ENCODE measurements around the gene SLC9A9. TPM values are rescaled to one million over a fixed set of nuclear protein-coding genes. Genes with fewer than 3 reads are reported as not detected.

The SLC9A9 gene
- total RNA-seq, 2 donors from 2014 or later: 23.6 to 31.0 TPM

DNA sequence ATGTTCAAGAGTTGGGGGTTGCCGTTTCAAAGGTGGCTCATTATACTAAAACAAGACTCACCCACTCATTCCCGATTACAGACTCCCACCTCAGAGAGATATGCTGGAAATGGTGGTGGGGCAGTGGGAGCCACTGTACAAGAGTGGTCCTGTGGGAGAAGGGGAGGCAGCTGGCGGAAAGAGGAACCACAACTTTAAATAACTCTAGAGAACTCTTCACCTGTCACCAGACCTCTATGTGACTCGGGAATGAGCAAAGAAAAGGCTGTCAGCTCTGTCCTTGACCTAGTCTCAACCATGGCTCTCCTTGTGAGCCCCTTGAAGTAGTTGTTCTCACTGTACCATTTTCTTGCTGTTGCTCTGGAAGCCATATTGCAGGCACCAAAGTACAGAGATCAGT is 434.9 kb downstream of the SLC9A9 start:
- Histone ChIP-seq H3K36me3 (no peaks in the 10 kb centered on the region), H3K9me3 (no peaks in the 10 kb centered on the region), H3K4me3 (no peak overlapping the region), H3K4me1 (replicated peaks) (no peaks in the 10 kb centered on the region), H3K27me3 (replicated peaks; ENCODE audit: insufficient read depth) (no peaks in the 10 kb centered on the region), H3K27ac (no peak overlapping the region)
- DNase-seq (ENCODE audit: low spot score): no peak
- WGBS: 89% methylated on average over 4 of the region's 4 CpGs
- intact Hi-C loops (cut with DNase I): no loop called here
- no peak for TF ChIP-seq POLR2A (IDR thresholded peaks at IDR 0.05)
- TF ChIP-seq, protein P1, sequence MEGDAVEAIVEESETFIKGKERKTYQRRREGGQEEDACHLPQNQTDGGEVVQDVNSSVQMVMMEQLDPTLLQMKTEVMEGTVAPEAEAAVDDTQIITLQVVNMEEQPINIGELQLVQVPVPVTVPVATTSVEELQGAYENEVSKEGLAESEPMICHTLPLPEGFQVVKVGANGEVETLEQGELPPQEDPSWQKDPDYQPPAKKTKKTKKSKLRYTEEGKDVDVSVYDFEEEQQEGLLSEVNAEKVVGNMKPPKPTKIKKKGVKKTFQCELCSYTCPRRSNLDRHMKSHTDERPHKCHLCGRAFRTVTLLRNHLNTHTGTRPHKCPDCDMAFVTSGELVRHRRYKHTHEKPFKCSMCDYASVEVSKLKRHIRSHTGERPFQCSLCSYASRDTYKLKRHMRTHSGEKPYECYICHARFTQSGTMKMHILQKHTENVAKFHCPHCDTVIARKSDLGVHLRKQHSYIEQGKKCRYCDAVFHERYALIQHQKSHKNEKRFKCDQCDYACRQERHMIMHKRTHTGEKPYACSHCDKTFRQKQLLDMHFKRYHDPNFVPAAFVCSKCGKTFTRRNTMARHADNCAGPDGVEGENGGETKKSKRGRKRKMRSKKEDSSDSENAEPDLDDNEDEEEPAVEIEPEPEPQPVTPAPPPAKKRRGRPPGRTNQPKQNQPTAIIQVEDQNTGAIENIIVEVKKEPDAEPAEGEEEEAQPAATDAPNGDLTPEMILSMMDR (IDR thresholded peaks at IDR 0.05): no peak

DNA sequence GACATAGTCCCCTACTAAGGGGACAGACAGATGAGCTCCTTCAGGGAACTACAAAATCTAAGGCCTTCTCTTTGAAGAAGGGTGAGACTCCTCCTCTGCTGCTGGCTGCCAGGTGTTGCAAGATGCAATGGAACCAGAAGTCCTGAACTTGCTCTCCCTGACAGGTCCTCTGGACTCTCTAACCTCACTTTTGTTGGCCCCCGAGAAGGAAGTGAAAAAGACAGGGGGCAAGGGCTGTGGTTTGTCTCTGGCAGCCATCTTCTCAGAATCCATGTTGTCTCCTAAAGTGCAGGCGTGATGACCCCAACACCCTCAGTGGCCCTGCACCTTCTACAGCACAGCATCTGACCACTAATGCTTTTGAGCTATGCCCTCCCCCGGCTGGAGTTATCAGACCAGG is 436.2 kb downstream of the SLC9A9 start:
- TF ChIP-seq, protein P1 (IDR thresholded peaks at IDR 0.05): no peak
- TF ChIP-seq POLR2A (IDR thresholded peaks at IDR 0.05) (no peak), POLR2AphosphoS5 (IDR thresholded peaks at IDR 0.05) (no peak)
- intact Hi-C loops (cut with DNase I): no loop called here
- DNase-seq (ENCODE audit: low spot score): no peak
- H3K9me3 ChIP-seq: no peaks in the 10 kb centered on the region
- H3K27me3 ChIP-seq (replicated peaks; ENCODE audit: insufficient read depth): no peaks in the 10 kb centered on the region
- H3K27ac ChIP-seq: no peak overlapping the region
- no peaks in the 10 kb centered on the region for H3K4me1 ChIP-seq (replicated peaks)
- H3K36me3 ChIP-seq: no peaks in the 10 kb centered on the region
- no peak overlapping the region for H3K4me3 ChIP-seq
- WGBS: 90% methylated on average over 3 of the region's 3 CpGs

DNA sequence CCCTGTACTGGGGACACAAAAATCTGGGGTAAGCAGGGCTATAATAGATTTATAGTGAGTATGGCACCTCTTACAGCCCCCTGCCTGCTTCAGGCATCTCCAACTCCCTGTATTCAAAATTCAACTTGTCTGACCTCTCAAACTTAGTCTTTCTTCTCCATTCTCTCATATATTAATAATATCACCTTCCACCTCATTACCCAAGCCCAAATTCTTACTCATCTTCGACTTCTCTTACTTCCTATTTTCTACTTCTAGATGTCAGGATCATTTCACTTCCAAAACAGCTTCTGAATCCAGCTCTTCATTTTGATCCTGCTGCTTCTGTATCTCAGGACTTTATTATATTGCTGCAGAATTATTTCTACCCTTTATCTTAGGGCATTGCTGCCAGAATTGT is 438.0 kb downstream of the SLC9A9 start:
- DNase-seq (ENCODE audit: low spot score): no peak
- Histone ChIP-seq H3K4me3 (no peak overlapping the region), H3K27ac (no peak overlapping the region), H3K4me1 (replicated peaks) (no peaks in the 10 kb centered on the region), H3K36me3 (no peaks in the 10 kb centered on the region), H3K27me3 (replicated peaks; ENCODE audit: insufficient read depth) (no peaks in the 10 kb centered on the region), H3K9me3 (no peaks in the 10 kb centered on the region)
- intact Hi-C loops (cut with DNase I): no loop called here
- no peak for TF ChIP-seq POLR2AphosphoS5 (IDR thresholded peaks at IDR 0.05)
- TF ChIP-seq POLR2A (IDR thresholded peaks at IDR 0.05): no peak
- TF ChIP-seq, protein P1 (IDR thresholded peaks at IDR 0.05): no peak
- WGBS: 88% methylated on average over 1 of the region's 1 CpG

DNA sequence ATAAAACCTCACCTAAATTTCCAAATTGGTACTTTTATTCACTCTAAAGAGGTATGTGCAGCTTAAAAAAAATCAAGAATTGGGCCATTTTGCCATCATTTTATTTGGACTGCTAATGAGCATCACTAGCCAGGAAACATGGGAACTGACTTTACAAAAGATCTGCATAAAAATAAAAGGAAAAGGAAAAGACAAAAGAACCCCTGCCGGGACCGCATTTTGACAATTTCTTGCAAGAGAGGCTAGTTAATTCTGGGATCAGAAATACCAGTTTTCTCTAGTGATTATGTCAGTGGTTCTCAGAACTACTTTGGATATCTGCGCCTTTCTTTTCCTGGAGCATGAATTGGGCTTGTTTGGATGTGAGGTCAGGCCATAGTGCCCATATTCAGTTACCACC is 439.5 kb downstream of the SLC9A9 start:
- H3K27ac ChIP-seq: no peak overlapping the region
- 94% methylated on average over 3 of the region's 3 CpGs for WGBS
- no peaks in the 10 kb centered on the region for H3K36me3 ChIP-seq
- no peaks in the 10 kb centered on the region for H3K4me1 ChIP-seq (replicated peaks)
- no peaks in the 10 kb centered on the region for H3K9me3 ChIP-seq
- H3K27me3 ChIP-seq (replicated peaks; ENCODE audit: insufficient read depth): no peaks in the 10 kb centered on the region
- no peak for DNase-seq (ENCODE audit: low spot score)
- TF ChIP-seq POLR2AphosphoS5 (IDR thresholded peaks at IDR 0.05) (no peak), POLR2A (IDR thresholded peaks at IDR 0.05) (no peak)
- TF ChIP-seq, protein P1 (IDR thresholded peaks at IDR 0.05): no peak
- no peak overlapping the region for H3K4me3 ChIP-seq
- intact Hi-C loops (cut with DNase I): no loop called here

DNA sequence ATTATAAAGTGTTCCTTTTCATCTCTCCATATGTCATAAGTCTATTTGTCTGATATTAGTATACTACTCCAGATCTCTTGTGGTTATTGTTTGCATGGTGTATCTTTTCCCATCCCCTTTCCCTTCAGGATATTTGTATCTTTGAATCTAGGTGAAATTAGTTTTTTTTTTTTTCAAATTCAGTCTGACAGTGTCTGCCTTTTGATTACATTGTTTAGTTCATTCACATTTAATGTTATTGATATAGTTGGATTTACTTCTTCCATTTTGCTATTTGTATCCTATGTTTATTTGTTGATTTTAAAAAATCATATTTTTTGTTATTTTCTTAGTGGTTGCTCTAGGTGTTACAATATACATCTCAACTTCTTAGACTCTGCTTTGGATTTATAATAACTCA is 445.7 kb downstream of the SLC9A9 start:
- Histone ChIP-seq H3K9me3 (no peaks in the 10 kb centered on the region), H3K4me1 (replicated peaks) (no peaks in the 10 kb centered on the region), H3K36me3 (no peaks in the 10 kb centered on the region), H3K27me3 (replicated peaks; ENCODE audit: insufficient read depth) (no peaks in the 10 kb centered on the region), H3K27ac (no peak overlapping the region), H3K4me3 (no peak overlapping the region)
- intact Hi-C loops (cut with DNase I): no loop called here
- no peak for DNase-seq (ENCODE audit: low spot score)
- TF ChIP-seq POLR2AphosphoS5 (IDR thresholded peaks at IDR 0.05) (no peak), POLR2A (IDR thresholded peaks at IDR 0.05) (no peak)
- TF ChIP-seq, protein P1 (IDR thresholded peaks at IDR 0.05): no peak

Measured in prostate gland (tissue), 2 donors.